B cell (primary cell): ENCODE measurements around the gene SMARCD1. TPM values are rescaled to one million over a fixed set of nuclear protein-coding genes. Genes with fewer than 3 reads are reported as not detected.
"Not testable (repeated sequence)": the region's sequence is repeated elsewhere in the genome, so short reads cannot be mapped to it uniquely, and the experiment has no call there.

ENCODE experiments used
- ATAC-seq: fragments of 200-7000 bp; cut with Tn5 transposase; one replicate; pipeline ENCODE4 v1.10.0; 2021; ENCODE audit warnings: low read depth, mild to moderate bottlenecking, moderate number of reproducible peaks, moderate library complexity
- CTCF ChIA-PET: fragments of 350-600 bp; sonication (Branson Sonifier 250); formaldehyde crosslinking; loops from one replicate; lab custom pipeline; 2021; ENCODE audit warnings: antibody characterized with exemption, inconsistent platforms; lab: Charles Lee
- POLR2A ChIA-PET: fragments of 350-600 bp; sonication (Branson Sonifier 250); formaldehyde crosslinking; loops from one replicate; lab custom pipeline; 2021; ENCODE audit warnings: antibody characterized with exemption; lab: Charles Lee
- DNase-seq: peaks from one replicate; pipeline ENCODE4 v3.0.0; 2013
- H2AFZ ChIP-seq: 2 replicates; pipeline ENCODE4 v1.6.1; 2012; ENCODE audit warnings: mild to moderate bottlenecking, low read depth, low read length; ENCODE audit not compliant: insufficient read depth, poor library complexity, severe bottlenecking
- H3K27ac ChIP-seq, 2 donors: 1 replicate in 1 of 2; 2 replicates in 1 of 2; pipeline ENCODE4 v1.5.1; 2012 to 2013; ENCODE audit warnings: low read length in 2 of 2, mild to moderate bottlenecking in 2 of 2, moderate library complexity in 1 of 2
- H3K27me3 ChIP-seq, 4 experiments: fragments of 200-600 bp in 1 of 4; sonication (generic) in 1 of 4; replicated peaks in 1 of 4; 1 replicate in 2 of 4; 2 replicates in 2 of 4; pipeline versions ENCODE4 v1.6.1 to v1.7.0; 2013 to 2016; ENCODE audit warnings: low read length in 3 of 4, mild to moderate bottlenecking in 2 of 4, mixed read lengths in 1 of 4, moderate library complexity in 1 of 4; ENCODE audit not compliant: insufficient read depth in 4 of 4, control insufficient read depth in 3 of 4; ENCODE audit errors: control extremely low read depth in 1 of 4
- H3K36me3 ChIP-seq, 2 experiments: replicated peaks in 1 of 2; 1 replicate in 1 of 2; 2 replicates in 1 of 2; pipeline versions ENCODE4 v1.6.1 to v1.7.1; 2013; ENCODE audit warnings: low read length in 1 of 2; ENCODE audit not compliant: insufficient read depth in 2 of 2, control insufficient read depth in 1 of 2; ENCODE audit errors: control extremely low read depth in 1 of 2, extremely low read depth in 1 of 2
- H3K4me1 ChIP-seq, 2 donors: fragments of 200-600 bp in 1 of 2; sonication (generic) in 1 of 2; 1 replicate in 1 of 2; 2 replicates in 1 of 2; pipeline versions ENCODE4 v1.5.1 to v1.6.1; 2013 to 2017; ENCODE audit warnings: low read length in 2 of 2; ENCODE audit not compliant: control insufficient read depth in 2 of 2, insufficient read depth in 2 of 2
- H3K4me2 ChIP-seq: replicated peaks from 2 replicates; pipeline ENCODE3; 2012; ENCODE audit warnings: mild to moderate bottlenecking, low read depth, low read length; ENCODE audit not compliant: poor library complexity, severe bottlenecking
- H3K4me3 ChIP-seq, 5 experiments: fragments of 200-600 bp in 1 of 5; sonication (generic) in 1 of 5; 1 replicate in 3 of 5; 2 replicates in 2 of 5; pipeline versions ENCODE4 v1.5.1 to v1.7.0; 2011 to 2016; ENCODE audit warnings: low read length in 4 of 5, mild to moderate bottlenecking in 4 of 5, low read depth in 2 of 5, control low read depth in 1 of 5, moderate library complexity in 1 of 5; ENCODE audit not compliant: insufficient read depth in 1 of 5; ENCODE audit errors: control extremely low read depth in 1 of 5, extremely low read depth in 1 of 5
- H3K79me2 ChIP-seq: fragments of 200-600 bp; sonication (generic); one replicate; pipeline ENCODE4 v1.6.0; 2016; ENCODE audit warnings: low read length; ENCODE audit not compliant: control insufficient read depth, insufficient read depth
- H3K9ac ChIP-seq: fragments of 200-600 bp; sonication (generic); 2 replicates; pipeline ENCODE4 v1.6.1; 2017; ENCODE audit warnings: mild to moderate bottlenecking, low read length, moderate library complexity
- H3K9me3 ChIP-seq, 3 donors: one replicate each; pipeline versions ENCODE4 v1.6.1 to v1.7.1; 2013; ENCODE audit warnings: low read length in 2 of 3; ENCODE audit not compliant: control insufficient read depth in 2 of 3, insufficient read depth in 1 of 3; ENCODE audit errors: control extremely low read depth in 1 of 3
- H4K20me1 ChIP-seq: 2 replicates; pipeline ENCODE4 v1.6.0; 2012; ENCODE audit warnings: mild to moderate bottlenecking, low read length; ENCODE audit not compliant: insufficient read depth, control insufficient read depth, poor library complexity, severe bottlenecking
- H3K27ac Mint-ChIP-seq: one replicate; pipeline ENCODE4 v1.8.0; 2021; ENCODE audit warnings: mixed read lengths
- H3K27me3 Mint-ChIP-seq: one replicate; pipeline ENCODE4 v1.8.0; 2021; ENCODE audit warnings: mixed read lengths
- H3K4me1 Mint-ChIP-seq: one replicate; pipeline ENCODE4 v1.8.0; 2021; ENCODE audit warnings: mixed read lengths
- H3K4me3 Mint-ChIP-seq: one replicate; pipeline ENCODE4 v1.8.0; 2021; ENCODE audit warnings: mixed read lengths
- H3K9me3 Mint-ChIP-seq: one replicate; pipeline ENCODE4 v1.8.0; 2022; ENCODE audit warnings: mixed read lengths; ENCODE audit not compliant: insufficient read depth
- CTCF ChIP-seq: fragments of 200-600 bp; IDR thresholded peaks from one replicate; pipeline ENCODE4 v1.8.0; 2022; ENCODE audit warnings: antibody characterized with exemption, mild to moderate bottlenecking
- EZH2 ChIP-seq: IDR thresholded peaks from 2 replicates; pipeline ENCODE4 v1.6.1; 2012; ENCODE audit warnings: borderline replicate concordance, low read depth, mild to moderate bottlenecking, moderate library complexity, low read length; ENCODE audit not compliant: insufficient read depth, poor library complexity, severe bottlenecking
- WGBS: methylation state at CpG from one replicate; pipeline ENCODE4 v1.1.5; 2013; ENCODE audit warnings: missing lambda C conversion rate; ENCODE audit not compliant: insufficient coverage; 5-methylcytosine and 5-hydroxymethylcytosine counted together
- intact Hi-C: fragments of 100-400 bp; cut with micrococcal nuclease; formaldehyde crosslinking; loops from one replicate; pipeline ENCODE4 v1.10.0; 2022
- polyA plus RNA-seq: library from polyadenylated mRNA; depleted of rRNA; stranded (reverse); fragments of >200 nt; gene quantifications from 2 replicates; pipeline ENCODE4 v1.2.3, GENCODE V29; 2012
- total RNA-seq, 2 donors: library from RNA; stranded (reverse); fragments of 120-200 nt in 1 of 2; gene quantifications; 1 replicate in 1 of 2; 2 replicates in 1 of 2; pipeline versions ENCODE4 v1.2.3 to v1.2.4, GENCODE V29; 2013 to 2022

Gene SMARCD1
- total and polyA plus RNA-seq, 2 donors (not counting 1 experiment from before 2014, with no cell fraction given): 67.8 to 101 TPM

GRCh38 chr12:50083301-50083700 lies 1.8 kb upstream of the SMARCD1 start:
- Histone ChIP-seq H3K36me3 (peaks cover 6 to 16% of the 10 kb centered on the region in 2 experiments), H3K4me2 (no peak overlapping the region), H3K4me3 (no peak overlapping the region), H3K4me1 (peaks cover 10 to 15% of the 10 kb centered on the region in 2 donors), H2AFZ (no peak overlapping the region), H3K79me2 (peaks cover 7% of the 10 kb centered on the region), H3K27ac (no peak overlapping the region), H3K27me3 (no peaks in the 10 kb centered on the region), H3K9me3 (no peaks in the 10 kb centered on the region), H4K20me1 (no peaks in the 10 kb centered on the region), H3K9ac (no peak overlapping the region)
- ATAC-seq: no peak
- TF ChIP-seq CTCF (no peak), EZH2 (no peak)
- intact Hi-C loops: no loop called here
- no peak for DNase-seq
- Mint-ChIP-seq H3K9me3 (no peaks in the 10 kb centered on the region), H3K27me3 (no peaks in the 10 kb centered on the region), H3K27ac (peak overlapping the region; percentile 88), H3K4me1 (peaks cover 34% of the 10 kb centered on the region), H3K4me3 (peak overlapping the region; percentile 76)
- POLR2A ChIA-PET: no interaction called here
- CTCF ChIA-PET: interaction anchor here (0.8 to 17.2 kb wide), 8 partner anchors 9 to 116 kb away, joined by 4 to 343 read pairs (median 5); partner anchors contain the start of genes CERS5, COX14 and GPD1
- WGBS: no CpG with 5 or more reads among the region's 1 CpG

- H4K20me1 ChIP-seq, H3K27me3 Mint-ChIP-seq, DNase-seq, intact Hi-C loops, H3K9me3 ChIP-seq, H3K9me3 Mint-ChIP-seq, H3K27me3 ChIP-seq, ATAC-seq: not testable (repeated sequence)
- 50% methylated on average over 2 of the region's 7 CpGs for WGBS
- peaks cover 13 to 20% of the 10 kb centered on the region in 2 donors for H3K4me1 ChIP-seq
- H3K4me3 ChIP-seq: peak overlapping the region; percentile 64 to 97 (median 81)
- peaks cover 10% of the 10 kb centered on the region for H3K79me2 ChIP-seq
- peak overlapping the region; percentile 87 to 92 for H3K27ac ChIP-seq
- Mint-ChIP-seq H3K27ac (peak overlapping the region; percentile 99), H3K4me3 (peak overlapping the region; percentile 97), H3K4me1 (peaks cover 41% of the 10 kb centered on the region)
- ChIA-PET POLR2A (interaction anchor here (0.6 to 3.5 kb wide), 9 partner anchors 15 to 343 kb away, joined by 3 to 69 read pairs (median 4); partner anchors contain the start of genes CERS5, COX14, GPD1 and RACGAP1), CTCF (interaction anchor here (0.6 to 17.2 kb wide), 17 partner anchors 8 to 246 kb away, joined by 3 to 343 read pairs (median 4); partner anchors contain the start of genes CERS5, COX14, GPD1 and RACGAP1)
- H3K36me3 ChIP-seq: peaks cover 13 to 27% of the 10 kb centered on the region in 2 experiments
- H3K9ac ChIP-seq: peak overlapping the region; percentile 80
- peak overlapping the region; percentile 96 for H2AFZ ChIP-seq
- peak overlapping the region; percentile 88 for H3K4me2 ChIP-seq
Measured at GRCh38 chr12:50084409-50084774, 750 bp upstream of the SMARCD1 start.
